Endothelial cell of hepatic sinusoid (primary cell): ENCODE results near the gene DAPK2.

ENCODE experiments used
- in situ Hi-C: cut with HindIII; loops from 2 replicates; pipeline ENCODE4 v1.10.0; 2017; ENCODE audit warnings: low sequenced_read_pairs

Gene DAPK2

GRCh38 chr15:63922261-63922904 is 123.9 kb downstream of the DAPK2 start:
- in situ Hi-C loops = loop anchor here (5.0 kb wide), 1 partner anchor 80 kb away; no protein-coding TSS in a partner anchor

GRCh38 chr15:63920504-63921175 is 125.6 kb downstream of the DAPK2 start:
- in situ Hi-C loops = loop anchor here (5.0 kb wide), 1 partner anchor 82 kb away; no protein-coding TSS in a partner anchor

- in situ Hi-C loops = no loop called here
These were observed 127.4 kb downstream of the DAPK2 start for GRCh38 chr15:63918901-63919348.

- in situ Hi-C loops = no loop called here
These were observed 128.0 kb downstream of the DAPK2 start for GRCh38 chr15:63918317-63918672.

GRCh38 chr15:63917588-63918316 is 128.5 kb downstream of the DAPK2 start:
- in situ Hi-C loops = no loop called here

- in situ Hi-C loops = no loop called here
These were observed 130.2 kb downstream of the DAPK2 start for GRCh38 chr15:63915873-63916771.

GRCh38 chr15:63915209-63915872 is 130.9 kb downstream of the DAPK2 start:
- in situ Hi-C loops = no loop called here

GRCh38 chr15:63913786-63914315 is 132.4 kb downstream of the DAPK2 start:
- in situ Hi-C loops = no loop called here

- in situ Hi-C loops = no loop called here
These were observed 132.9 kb downstream of the DAPK2 start for GRCh38 chr15:63913336-63913735.

- in situ Hi-C loops = no loop called here
These were observed 134.1 kb downstream of the DAPK2 start for GRCh38 chr15:63912061-63912615.

- in situ Hi-C loops = no loop called here
These were observed 135.1 kb downstream of the DAPK2 start for GRCh38 chr15:63911160-63911559.

GRCh38 chr15:63909819-63910437 is 136.4 kb downstream of the DAPK2 start:
- in situ Hi-C loops = no loop called here

- in situ Hi-C loops = no loop called here
These were observed 137.3 kb downstream of the DAPK2 start for GRCh38 chr15:63908991-63909390.

- in situ Hi-C loops = no loop called here
These were observed 138.0 kb downstream of the DAPK2 start for GRCh38 chr15:63908281-63908680.

GRCh38 chr15:63907521-63907920 is 138.8 kb downstream of the DAPK2 start:
- in situ Hi-C loops = no loop called here

- in situ Hi-C loops = no loop called here
These were observed 140.1 kb downstream of the DAPK2 start for GRCh38 chr15:63906266-63906584.

GRCh38 chr15:63905558-63906265 is 140.6 kb downstream of the DAPK2 start:
- in situ Hi-C loops = no loop called here

- in situ Hi-C loops = no loop called here
These were observed 141.2 kb downstream of the DAPK2 start for GRCh38 chr15:63905131-63905530.

GRCh38 chr15:63904042-63904441 is 142.2 kb downstream of the DAPK2 start:
- in situ Hi-C loops = no loop called here
